HCT116 (cell line): ENCODE results near the gene TIMM13.

ENCODE experiments used
- CEBPB ChIP-seq: IDR thresholded peaks from 2 replicates; pipeline ENCODE4 v1.6.1; 2012; ENCODE audit warnings: low read depth
- CTCF ChIP-seq, 3 experiments: fragments of 200-600 bp in 1 of 3; sonication (generic) in 1 of 3; IDR thresholded peaks in 2 of 3; conservative IDR thresholded peaks in 1 of 3; 2 replicates each; pipeline ENCODE4 v1.5.1; 2012 to 2017; ENCODE audit warnings: low read depth in 2 of 3, low read length in 2 of 3, antibody characterized with exemption in 1 of 3, borderline replicate concordance in 1 of 3, control low read depth in 1 of 3, mild to moderate bottlenecking in 1 of 3, mixed read lengths in 1 of 3, mixed run types in 1 of 3, moderate library complexity in 1 of 3; ENCODE audit not compliant: insufficient read depth in 1 of 3
- EZH2 ChIP-seq: fragments of 200-600 bp; sonication (generic); IDR thresholded peaks from 2 replicates; pipeline ENCODE4 v1.6.1; 2017; ENCODE audit warnings: antibody characterized with exemption, mixed run types
- EZH2phosphoT487 ChIP-seq: fragments of 200-600 bp; IDR thresholded peaks from 2 replicates; pipeline ENCODE4 v1.6.1; 2018; ENCODE audit warnings: antibody characterized with exemption, borderline replicate concordance
- POLR2A ChIP-seq: IDR thresholded peaks from 2 replicates; pipeline ENCODE4 v1.7.0; 2011; ENCODE audit warnings: borderline replicate concordance; ENCODE audit not compliant: insufficient read depth, insufficient read length; ENCODE audit errors: extremely low read depth
- POLR2AphosphoS5 ChIP-seq: IDR thresholded peaks from 2 replicates; pipeline ENCODE4 v1.6.1; 2011; ENCODE audit warnings: mild to moderate bottlenecking, low read depth, low read length, moderate library complexity
- RAD21 ChIP-seq: IDR thresholded peaks from 2 replicates; pipeline ENCODE4 v1.6.1; 2012; ENCODE audit warnings: low read depth, mild to moderate bottlenecking
- REST ChIP-seq: IDR thresholded peaks from 2 replicates; pipeline ENCODE4 v1.6.1; 2012; ENCODE audit warnings: low read depth
- YY1 ChIP-seq: IDR thresholded peaks from 2 replicates; pipeline ENCODE4 v1.6.1; 2011; ENCODE audit warnings: low read length, low read depth, moderate library complexity, mild to moderate bottlenecking; ENCODE audit not compliant: insufficient replicate concordance; ENCODE audit errors: extremely low read depth

- no peak for TF ChIP-seq EZH2
- no peak for TF ChIP-seq EZH2phosphoT487
- no peak for TF ChIP-seq CEBPB
- TF ChIP-seq YY1: no peak
- TF ChIP-seq CTCF (IDR thresholded peaks at IDR 0.05 in 2 of 3, conservative IDR thresholded peaks at IDR 0.05 in 1 of 3; ENCODE audit: borderline replicate concordance in 1 of 3, insufficient read depth in 1 of 3, low read depth in 2 of 3, low read length in 2 of 3): no peak
- no peak for TF ChIP-seq POLR2AphosphoS5
- TF ChIP-seq POLR2A: no peak
- no peak for TF ChIP-seq REST
- no peak for TF ChIP-seq RAD21
Observed at GRCh38 chr19:2398735-2399305, 28.6 kb downstream of the TIMM13 start.
